MM.1S (cell line): ENCODE data around the gene DCAF4.
"Not testable (repeated sequence)": the region's sequence is repeated elsewhere in the genome, so short reads cannot be mapped to it uniquely, and the experiment has no call there.

Source experiments
- DNase-seq: peaks from one replicate; pipeline ENCODE4 v3.0.0-alpha.2; 2015
- H2AFZ ChIP-seq: fragments of 300-600 bp; sonication (generic); 2 replicates; pipeline ENCODE4 v1.6.0; 2016; ENCODE audit warnings: antibody characterized with exemption, low read length
- H3F3A ChIP-seq: fragments of 300-600 bp; sonication (generic); 2 replicates; pipeline ENCODE4 v1.6.1; 2016; ENCODE audit warnings: mild to moderate bottlenecking, antibody characterized with exemption, low read length, moderate library complexity, mixed read lengths; ENCODE audit not compliant: insufficient read depth
- H3K27ac ChIP-seq: fragments of 300-600 bp; sonication (generic); 2 replicates; pipeline ENCODE4 v1.5.1; 2016; ENCODE audit warnings: mild to moderate bottlenecking, low read length
- H3K27me3 ChIP-seq: fragments of 300-600 bp; sonication (generic); replicated peaks from 2 replicates; pipeline ENCODE4 v1.6.0; 2016; ENCODE audit warnings: low read length; ENCODE audit not compliant: insufficient read depth
- H3K36me3 ChIP-seq: fragments of 300-600 bp; sonication (generic); replicated peaks from 2 replicates; pipeline ENCODE4 v1.6.1; 2016; ENCODE audit warnings: mild to moderate bottlenecking, low read length, mixed read lengths; ENCODE audit not compliant: insufficient read depth
- H3K4me1 ChIP-seq: fragments of 300-600 bp; sonication (generic); 2 replicates; pipeline ENCODE4 v1.6.1; 2016; ENCODE audit warnings: low read length, mixed read lengths
- H3K4me2 ChIP-seq: fragments of 300-600 bp; sonication (generic); 2 replicates; pipeline ENCODE4 v1.6.0; 2016; ENCODE audit warnings: low read depth, low read length
- H3K4me3 ChIP-seq: fragments of 300-600 bp; sonication (generic); 2 replicates; pipeline ENCODE4 v1.5.1; 2016; ENCODE audit warnings: low read length, mixed read lengths
- H3K79me2 ChIP-seq: fragments of 300-600 bp; sonication (generic); 2 replicates; pipeline ENCODE4 v1.6.1; 2016; ENCODE audit warnings: mixed run types, low read length, mixed read lengths
- H3K9ac ChIP-seq: fragments of 300-600 bp; sonication (generic); 2 replicates; pipeline ENCODE4 v1.6.1; 2016; ENCODE audit warnings: low read length, mixed read lengths
- H3K9me2 ChIP-seq: fragments of 300-600 bp; sonication (generic); replicated peaks from 2 replicates; pipeline ENCODE4 v1.6.1; 2016; ENCODE audit warnings: mild to moderate bottlenecking, low read length, mixed read lengths; ENCODE audit not compliant: insufficient read depth
- H3K9me3 ChIP-seq: fragments of 300-600 bp; sonication (generic); replicated peaks from 2 replicates; pipeline ENCODE4 v1.6.1; 2016; ENCODE audit warnings: mild to moderate bottlenecking, low read length, mixed read lengths; ENCODE audit not compliant: insufficient read depth
- H4K20me1 ChIP-seq: fragments of 300-600 bp; sonication (generic); 2 replicates; pipeline ENCODE4 v1.6.1; 2016; ENCODE audit warnings: mild to moderate bottlenecking, low read length, moderate library complexity, mixed read lengths; ENCODE audit not compliant: insufficient read depth
- CTCF ChIP-seq: fragments of 300-600 bp; sonication (generic); IDR thresholded peaks from 2 replicates; pipeline ENCODE4 v1.5.1; 2016; ENCODE audit warnings: antibody characterized with exemption, low read length, mixed read lengths
- EZH2 ChIP-seq: fragments of 300-600 bp; sonication (generic); optimal IDR thresholded peaks from 2 replicates; pipeline ENCODE3; 2017; ENCODE audit warnings: low read depth, mild to moderate bottlenecking, antibody characterized with exemption, low read length, mixed read lengths
- EZH2phosphoT487 ChIP-seq: fragments of 300-600 bp; sonication (generic); IDR thresholded peaks from 2 replicates; pipeline ENCODE4 v1.6.1; 2018; ENCODE audit warnings: antibody characterized with exemption, low read length

The DCAF4 gene

GRCh38 chr14:72961579-72962335 lies 35.5 kb downstream of the DCAF4 start:
- Histone ChIP-seq H3K4me2 (no peak overlapping the region), H2AFZ (no peak overlapping the region), H3K4me1 (no peaks in the 10 kb centered on the region), H3K9me2 (no peaks in the 10 kb centered on the region), H3K36me3 (no peaks in the 10 kb centered on the region), H3K4me3 (no peak overlapping the region), H3K27ac (no peak overlapping the region), H3K27me3 (no peaks in the 10 kb centered on the region), H4K20me1 (no peaks in the 10 kb centered on the region), H3K9ac (no peak overlapping the region), H3K79me2 (no peaks in the 10 kb centered on the region), H3K9me3 (no peaks in the 10 kb centered on the region), H3F3A (no peaks in the 10 kb centered on the region)
- no peak for TF ChIP-seq EZH2
- TF ChIP-seq CTCF: no peak
- TF ChIP-seq EZH2phosphoT487: no peak
- DNase-seq: no peak

GRCh38 chr14:72962336-72962754 lies 36.1 kb downstream of the DCAF4 start:
- H3F3A ChIP-seq, H3K9ac ChIP-seq, H3K9me2 ChIP-seq, H3K4me3 ChIP-seq, H3K79me2 ChIP-seq, DNase-seq, H3K36me3 ChIP-seq, H3K4me1 ChIP-seq, H2AFZ ChIP-seq, H4K20me1 ChIP-seq, H3K9me3 ChIP-seq, H3K4me2 ChIP-seq, H3K27ac ChIP-seq, H3K27me3 ChIP-seq: not testable (repeated sequence)

DNA sequence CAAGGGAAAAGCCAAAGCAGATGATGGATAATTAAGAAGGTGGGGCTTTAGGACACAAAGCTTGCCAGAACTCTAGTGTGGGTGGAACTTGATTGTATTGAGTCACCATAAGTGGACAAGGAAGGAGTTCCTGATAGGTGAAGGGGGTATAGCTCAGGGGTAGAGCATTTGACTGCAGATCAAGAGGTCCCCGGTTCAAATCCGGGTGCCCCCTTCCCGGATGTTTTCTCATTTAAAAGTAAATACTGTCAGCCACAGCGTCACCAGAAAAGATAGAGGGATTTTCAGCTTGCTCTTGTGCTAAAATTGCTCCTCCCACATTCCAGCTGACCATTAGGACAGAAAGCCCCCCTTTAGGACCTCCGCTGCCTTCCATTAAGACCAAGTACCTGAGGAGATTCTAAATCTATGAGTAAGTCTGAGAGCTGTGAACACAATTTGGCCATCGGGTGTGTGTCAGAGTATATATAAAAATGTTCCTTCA lies 36.6 kb downstream of the DCAF4 start:
- Histone ChIP-seq H3K27me3 (no peaks in the 10 kb centered on the region), H4K20me1 (no peaks in the 10 kb centered on the region), H3K9me3 (no peaks in the 10 kb centered on the region), H3K9ac (no peak overlapping the region), H2AFZ (no peak overlapping the region), H3K79me2 (no peaks in the 10 kb centered on the region), H3K4me2 (no peak overlapping the region), H3F3A (no peaks in the 10 kb centered on the region), H3K9me2 (no peaks in the 10 kb centered on the region), H3K4me1 (no peaks in the 10 kb centered on the region), H3K4me3 (no peak overlapping the region), H3K36me3 (no peaks in the 10 kb centered on the region), H3K27ac (no peak overlapping the region)
- DNase-seq: no peak
- TF ChIP-seq EZH2 (no peak), CTCF (no peak), EZH2phosphoT487 (no peak)

GRCh38 chr14:72965249-72965648 lies 39.0 kb downstream of the DCAF4 start:
- no peak overlapping the region for H3K27ac ChIP-seq

More at GRCh38 chr14:72965249-72965648, 39.0 kb downstream of the DCAF4 start:
- Histone ChIP-seq H3F3A (no peaks in the 10 kb centered on the region), H3K4me1 (no peaks in the 10 kb centered on the region), H3K9ac (no peak overlapping the region), H3K79me2 (no peaks in the 10 kb centered on the region), H2AFZ (no peak overlapping the region), H4K20me1 (no peaks in the 10 kb centered on the region), H3K9me2 (no peaks in the 10 kb centered on the region), H3K4me3 (no peak overlapping the region), H3K4me2 (no peak overlapping the region), H3K9me3 (no peaks in the 10 kb centered on the region), H3K27me3 (no peaks in the 10 kb centered on the region), H3K36me3 (no peaks in the 10 kb centered on the region)
- no peak for DNase-seq
- TF ChIP-seq EZH2: no peak
- TF ChIP-seq CTCF: no peak
- no peak for TF ChIP-seq EZH2phosphoT487
